GM10266 (cell line): ENCODE measurements around the gene PLEKHA7.
"Not testable (repeated sequence)": the region's sequence is repeated elsewhere in the genome, so short reads cannot be mapped to it uniquely, and the experiment has no call there.

Experiments used
- DNase-seq: peaks from one replicate; pipeline ENCODE4 v3.0.0; 2012; ENCODE audit errors: extremely low spot score
- TF ChIP-seq, protein P1 (sequence below): IDR thresholded peaks from 2 replicates; pipeline ENCODE4 v1.5.1; 2012; ENCODE audit warnings: mild to moderate bottlenecking, low read depth; ENCODE audit not compliant: control insufficient read depth, insufficient read depth; ENCODE audit errors: missing control alignments

The PLEKHA7 gene, protein sequence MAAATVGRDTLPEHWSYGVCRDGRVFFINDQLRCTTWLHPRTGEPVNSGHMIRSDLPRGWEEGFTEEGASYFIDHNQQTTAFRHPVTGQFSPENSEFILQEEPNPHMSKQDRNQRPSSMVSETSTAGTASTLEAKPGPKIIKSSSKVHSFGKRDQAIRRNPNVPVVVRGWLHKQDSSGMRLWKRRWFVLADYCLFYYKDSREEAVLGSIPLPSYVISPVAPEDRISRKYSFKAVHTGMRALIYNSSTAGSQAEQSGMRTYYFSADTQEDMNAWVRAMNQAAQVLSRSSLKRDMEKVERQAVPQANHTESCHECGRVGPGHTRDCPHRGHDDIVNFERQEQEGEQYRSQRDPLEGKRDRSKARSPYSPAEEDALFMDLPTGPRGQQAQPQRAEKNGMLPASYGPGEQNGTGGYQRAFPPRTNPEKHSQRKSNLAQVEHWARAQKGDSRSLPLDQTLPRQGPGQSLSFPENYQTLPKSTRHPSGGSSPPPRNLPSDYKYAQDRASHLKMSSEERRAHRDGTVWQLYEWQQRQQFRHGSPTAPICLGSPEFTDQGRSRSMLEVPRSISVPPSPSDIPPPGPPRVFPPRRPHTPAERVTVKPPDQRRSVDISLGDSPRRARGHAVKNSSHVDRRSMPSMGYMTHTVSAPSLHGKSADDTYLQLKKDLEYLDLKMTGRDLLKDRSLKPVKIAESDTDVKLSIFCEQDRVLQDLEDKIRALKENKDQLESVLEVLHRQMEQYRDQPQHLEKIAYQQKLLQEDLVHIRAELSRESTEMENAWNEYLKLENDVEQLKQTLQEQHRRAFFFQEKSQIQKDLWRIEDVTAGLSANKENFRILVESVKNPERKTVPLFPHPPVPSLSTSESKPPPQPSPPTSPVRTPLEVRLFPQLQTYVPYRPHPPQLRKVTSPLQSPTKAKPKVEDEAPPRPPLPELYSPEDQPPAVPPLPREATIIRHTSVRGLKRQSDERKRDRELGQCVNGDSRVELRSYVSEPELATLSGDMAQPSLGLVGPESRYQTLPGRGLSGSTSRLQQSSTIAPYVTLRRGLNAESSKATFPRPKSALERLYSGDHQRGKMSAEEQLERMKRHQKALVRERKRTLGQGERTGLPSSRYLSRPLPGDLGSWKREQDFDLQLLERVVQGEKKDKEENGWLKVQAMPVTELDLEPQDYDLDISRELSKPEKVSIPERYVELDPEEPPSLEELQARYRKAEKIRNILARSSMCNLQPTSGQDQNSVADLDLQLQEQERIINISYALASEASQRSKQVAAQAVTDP

DNA sequence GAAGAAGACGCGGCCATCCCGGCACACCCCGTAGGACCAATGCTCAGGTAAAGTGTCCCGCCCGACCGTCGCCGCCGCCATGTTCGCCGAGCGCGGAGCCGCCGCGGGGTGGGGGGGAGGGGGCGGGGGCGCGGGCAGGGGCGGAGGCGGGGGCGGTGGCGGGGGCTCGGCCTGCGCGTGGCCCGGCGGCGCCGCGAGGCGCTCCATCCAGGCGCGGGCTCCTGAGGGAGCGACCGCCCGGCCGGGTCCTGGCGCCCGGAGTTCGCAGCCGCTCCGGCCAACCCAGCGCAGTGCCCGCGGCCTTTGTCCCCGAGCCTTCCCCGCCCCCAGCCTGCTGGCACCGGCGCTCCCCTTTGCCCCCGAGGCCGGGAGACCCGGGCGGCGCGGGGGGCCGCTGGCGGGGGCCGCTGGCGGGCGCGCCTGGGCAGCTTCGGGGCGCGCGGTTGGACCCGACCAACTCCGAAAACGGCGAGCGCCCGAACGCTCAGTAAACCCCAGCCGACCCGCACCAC is at the start of gene PLEKHA7:
Gene PLEKHA7, minus strand, starts transcription at position 94 of the 512 bp plus-strand sequence. Its CDS starts 13 bp downstream, at position 81.
- DNase-seq: peak; percentile 60
- TF ChIP-seq, protein P1, sequence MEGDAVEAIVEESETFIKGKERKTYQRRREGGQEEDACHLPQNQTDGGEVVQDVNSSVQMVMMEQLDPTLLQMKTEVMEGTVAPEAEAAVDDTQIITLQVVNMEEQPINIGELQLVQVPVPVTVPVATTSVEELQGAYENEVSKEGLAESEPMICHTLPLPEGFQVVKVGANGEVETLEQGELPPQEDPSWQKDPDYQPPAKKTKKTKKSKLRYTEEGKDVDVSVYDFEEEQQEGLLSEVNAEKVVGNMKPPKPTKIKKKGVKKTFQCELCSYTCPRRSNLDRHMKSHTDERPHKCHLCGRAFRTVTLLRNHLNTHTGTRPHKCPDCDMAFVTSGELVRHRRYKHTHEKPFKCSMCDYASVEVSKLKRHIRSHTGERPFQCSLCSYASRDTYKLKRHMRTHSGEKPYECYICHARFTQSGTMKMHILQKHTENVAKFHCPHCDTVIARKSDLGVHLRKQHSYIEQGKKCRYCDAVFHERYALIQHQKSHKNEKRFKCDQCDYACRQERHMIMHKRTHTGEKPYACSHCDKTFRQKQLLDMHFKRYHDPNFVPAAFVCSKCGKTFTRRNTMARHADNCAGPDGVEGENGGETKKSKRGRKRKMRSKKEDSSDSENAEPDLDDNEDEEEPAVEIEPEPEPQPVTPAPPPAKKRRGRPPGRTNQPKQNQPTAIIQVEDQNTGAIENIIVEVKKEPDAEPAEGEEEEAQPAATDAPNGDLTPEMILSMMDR: no peak

DNA sequence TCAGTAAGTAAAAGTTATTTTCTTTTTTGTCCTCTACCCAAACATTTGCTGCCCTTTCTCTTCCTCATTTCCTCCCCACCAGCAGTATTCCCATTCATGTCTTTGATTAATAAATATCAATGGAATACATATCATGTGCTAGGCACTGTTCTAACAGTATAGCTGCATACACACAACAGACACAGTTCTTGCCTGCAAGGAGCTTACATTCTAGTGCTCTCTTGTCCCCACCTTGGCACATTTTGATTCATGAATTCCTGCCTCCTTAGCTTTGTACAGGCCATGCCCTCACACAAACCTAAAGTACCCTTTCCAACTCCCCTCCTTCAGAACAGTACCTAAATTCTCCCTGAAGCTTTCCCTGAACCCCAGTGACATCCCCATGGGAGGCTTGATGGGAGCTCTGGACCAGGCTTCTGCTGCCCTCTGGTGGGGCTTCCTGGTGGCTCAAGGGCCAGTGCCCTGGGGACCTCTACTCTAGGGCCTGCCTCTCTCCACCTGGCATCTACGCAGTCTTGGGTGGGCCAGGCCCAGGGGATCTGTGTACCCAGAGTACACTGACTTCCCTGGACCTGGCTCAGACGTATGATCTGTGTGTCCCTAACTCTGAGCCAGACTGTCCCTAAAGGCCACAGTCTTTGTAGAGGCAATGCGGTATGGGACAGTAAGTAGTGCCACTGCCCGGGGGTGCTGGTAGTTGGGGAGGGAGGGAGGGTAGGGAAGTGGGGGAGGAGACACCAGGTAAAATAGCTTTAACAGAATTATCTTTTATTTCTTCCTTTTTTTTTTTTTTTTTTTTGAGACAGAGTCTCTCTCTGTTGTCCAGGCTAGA is 49.2 kb upstream of the PLEKHA7 start:
- peak; percentile 60 for DNase-seq
- TF ChIP-seq, protein P1: peak; percentile 77

DNA sequence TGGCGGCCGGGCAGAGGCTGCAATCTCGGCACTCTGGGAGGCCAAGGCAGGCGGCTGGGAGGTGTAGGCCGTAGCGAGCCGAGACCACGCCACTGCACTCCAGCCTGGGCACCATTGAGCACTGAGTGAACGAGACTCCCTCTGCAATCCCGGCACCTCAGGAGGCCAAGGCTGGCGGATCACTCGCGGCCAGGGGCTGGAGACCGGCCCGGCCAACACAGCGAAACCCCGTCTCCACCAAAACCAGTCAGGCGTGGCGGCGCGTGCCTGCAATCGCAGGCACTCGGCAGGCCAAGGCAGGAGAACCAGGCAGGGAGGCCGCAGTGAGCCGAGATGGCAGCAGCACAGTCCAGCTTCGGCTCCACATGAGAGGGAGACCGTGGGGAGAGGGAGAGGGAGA is 36.9 kb upstream of the PLEKHA7 start:
- DNase-seq: not testable (repeated sequence)

DNA sequence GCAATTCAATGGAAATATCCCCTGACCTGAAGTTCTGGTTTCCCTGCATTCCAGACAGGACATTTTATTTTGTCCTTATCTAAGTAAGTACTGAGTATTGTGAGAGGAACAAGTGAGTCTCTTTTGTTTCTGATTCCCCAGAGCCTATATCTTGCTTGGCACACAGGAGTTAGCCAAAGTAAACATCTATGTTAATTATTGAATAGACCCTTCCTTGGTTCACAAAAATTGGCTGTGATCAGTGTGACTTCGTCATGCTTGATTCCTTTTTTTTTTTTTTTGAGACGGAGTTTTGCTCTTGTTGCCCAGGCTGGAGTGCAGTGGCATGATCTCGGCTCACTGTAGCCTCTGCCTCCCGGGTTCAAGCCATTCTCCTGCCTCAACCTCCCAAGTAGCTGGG is 34.3 kb upstream of the PLEKHA7 start:
- DNase-seq: not testable (repeated sequence)

DNA sequence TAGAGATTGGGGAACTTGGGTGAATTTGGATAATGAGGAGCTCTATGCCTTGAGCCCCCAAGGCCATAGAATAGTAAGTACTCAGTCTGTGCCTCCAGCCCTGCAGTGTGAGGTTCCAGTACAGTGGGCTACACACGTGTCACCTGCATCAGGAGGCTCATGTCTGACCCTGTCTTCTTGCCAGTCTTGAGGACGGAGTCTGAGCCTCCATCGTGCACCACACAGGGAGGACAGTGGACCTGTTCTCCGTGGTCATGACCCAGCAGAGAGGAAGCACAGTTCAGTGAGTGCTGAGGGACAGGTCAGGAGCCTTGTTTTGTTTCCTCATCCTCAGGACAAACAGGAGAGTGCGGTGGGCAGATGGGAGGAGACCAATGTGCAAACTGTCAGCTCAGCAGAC is 32.5 kb upstream of the PLEKHA7 start:
- no peak for DNase-seq
- TF ChIP-seq, protein P1: no peak

DNA sequence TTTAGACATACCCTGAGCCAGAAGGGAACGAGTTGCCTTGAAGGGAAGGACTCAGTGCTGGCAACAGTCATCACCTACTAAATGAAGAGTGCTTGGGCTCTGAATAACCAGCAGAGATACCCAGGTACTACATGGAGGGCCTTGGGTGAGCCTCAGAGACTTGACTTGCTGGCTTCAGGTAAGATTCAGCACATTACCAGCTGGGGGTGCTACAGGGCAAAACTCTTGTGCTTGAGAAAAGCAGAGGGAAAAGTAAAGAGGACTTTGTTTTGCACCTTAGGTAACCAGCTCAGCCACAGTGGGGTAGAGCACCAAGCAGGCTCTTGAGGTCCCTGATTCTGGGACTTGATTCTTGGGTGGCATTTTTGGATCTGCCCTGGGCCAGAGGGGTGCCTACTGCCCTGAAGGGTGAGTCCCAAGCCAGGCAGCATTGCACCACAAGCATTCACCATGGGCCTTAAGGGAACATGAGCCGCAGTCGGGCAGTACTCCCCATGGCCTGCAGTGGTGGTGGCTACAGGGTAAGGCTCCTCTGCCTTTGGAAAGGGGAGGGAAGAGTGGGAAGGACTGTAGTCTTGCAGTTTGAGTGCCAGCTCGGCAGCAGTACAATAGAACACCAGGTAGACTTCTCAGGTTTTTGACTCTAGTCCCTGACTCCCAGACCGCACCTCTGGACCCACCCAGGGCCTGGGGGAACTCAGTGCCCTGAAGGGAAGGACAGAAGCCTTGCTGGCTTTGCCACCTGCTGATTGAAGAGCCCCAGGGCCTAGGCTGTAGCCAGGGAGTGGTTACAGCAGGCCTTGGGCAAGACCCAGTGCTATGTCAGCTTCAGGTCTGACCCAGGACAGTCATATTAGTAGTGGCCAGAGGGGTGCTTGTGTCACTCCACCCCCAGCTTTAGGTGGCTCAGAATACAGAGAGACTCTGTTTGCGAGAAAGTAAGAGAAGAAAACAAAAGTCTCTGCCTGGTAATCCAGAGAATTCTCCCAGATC is 22.7 kb upstream of the PLEKHA7 start:
- TF ChIP-seq, protein P1: no peak
- DNase-seq: no peak

DNA sequence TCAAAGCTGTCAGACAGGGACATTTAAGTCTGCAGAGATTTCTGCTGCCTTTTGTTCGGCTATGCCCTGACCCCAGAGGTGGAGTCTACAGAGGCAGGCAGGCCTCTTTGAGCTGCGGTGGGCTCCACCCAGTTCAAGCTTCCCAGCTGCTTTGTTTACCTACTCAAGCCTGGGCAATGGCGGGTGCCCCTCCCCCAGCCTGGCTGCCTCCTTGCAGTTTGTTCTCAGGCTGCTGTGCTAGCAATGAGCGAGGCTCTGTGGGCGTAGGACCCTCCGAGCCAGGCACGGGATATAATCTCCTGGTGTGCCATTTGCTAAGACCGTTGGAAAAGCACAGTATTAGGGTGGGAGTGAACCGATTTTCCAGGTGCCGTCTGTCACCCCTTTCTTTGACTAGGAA is 19.8 kb upstream of the PLEKHA7 start:
- DNase-seq: not testable (repeated sequence)
